Fibroblast of skin of right biceps (primary cell): ENCODE measurements around the gene LCP2.
"Not testable (repeated sequence)": the region's sequence is repeated elsewhere in the genome, so short reads cannot be mapped to it uniquely, and the experiment has no call there.

ENCODE experiments used
- DNase-seq: peaks from one replicate; pipeline ENCODE4 v3.0.0-alpha.2; 2013

LCP2 gene

GRCh38 chr5:170246126-170246870 is 51.3 kb downstream of the LCP2 start:
- no peak for DNase-seq

- not testable (repeated sequence) for DNase-seq
These were observed 52.1 kb downstream of the LCP2 start for GRCh38 chr5:170245436-170245835.

GRCh38 chr5:170238456-170239196 is 59.0 kb downstream of the LCP2 start:
- DNase-seq: no peak

- DNase-seq: no peak
These were observed 61.4 kb downstream of the LCP2 start for GRCh38 chr5:170235876-170236864.

- no peak for DNase-seq
These were observed 64.2 kb downstream of the LCP2 start for GRCh38 chr5:170233358-170233892.

GRCh38 chr5:170232786-170233185 is 64.8 kb downstream of the LCP2 start, which contains the start of gene C5orf58:
C5orf58 (plus strand) TSS chr5:170232985; CDS start chr5:170234977, 1,992 bp downstream.
- no peak for DNase-seq

GRCh38 chr5:170228762-170229435 is 68.7 kb downstream of the LCP2 start:
- no peak for DNase-seq

- DNase-seq: no peak
These were observed 70.9 kb downstream of the LCP2 start for GRCh38 chr5:170226661-170227060.

- DNase-seq: no peak
These were observed 71.4 kb downstream of the LCP2 start for GRCh38 chr5:170226129-170226615.

GRCh38 chr5:170225326-170226128 is 72.0 kb downstream of the LCP2 start:
- DNase-seq: peak; percentile 56

GRCh38 chr5:170223906-170224305 is 73.7 kb downstream of the LCP2 start:
- DNase-seq: no peak

- peak; percentile 30 for DNase-seq
These were observed 74.2 kb downstream of the LCP2 start for GRCh38 chr5:170223360-170223759.

- DNase-seq: no peak
These were observed 76.2 kb downstream of the LCP2 start for GRCh38 chr5:170221327-170221741.

- peak; percentile 28 for DNase-seq
These were observed 77.4 kb downstream of the LCP2 start for GRCh38 chr5:170220191-170220590.

GRCh38 chr5:170219615-170220014 is 78.0 kb downstream of the LCP2 start:
- DNase-seq: peak; percentile 90

- DNase-seq: no peak
These were observed 78.9 kb downstream of the LCP2 start for GRCh38 chr5:170218726-170219125.

GRCh38 chr5:170217831-170218230 is 79.7 kb downstream of the LCP2 start:
- peak; percentile 63 for DNase-seq

GRCh38 chr5:170216257-170216864 is 81.2 kb downstream of the LCP2 start:
- peak; percentile 59 for DNase-seq

- no peak for DNase-seq
These were observed 85.8 kb downstream of the LCP2 start for GRCh38 chr5:170211575-170212334.

- DNase-seq: no peak
These were observed 90.6 kb downstream of the LCP2 start for GRCh38 chr5:170206958-170207357.
